Left lung (tissue), 10 donors: ENCODE data around the gene IL4I1. TPM values are rescaled to one million over a fixed set of nuclear protein-coding genes. Genes with fewer than 3 reads are reported as not detected.

Experiments
- ATAC-seq: fragments of 200-7000 bp; cut with Tn5 transposase; one replicate; pipeline ENCODE4 v1.9.1; 2020; ENCODE audit warnings: moderate library complexity
- DNase-seq, 4 donors: peaks; one replicate each; pipeline ENCODE4 v3.0.0-alpha.2; 2013 to 2020
- H3K27ac ChIP-seq, 2 donors: fragments of 200-600 bp; sonication (generic) in 1 of 2; one replicate each; pipeline versions ENCODE4 v1.5.0 to v1.8.0; 2020 to 2021
- H3K27me3 ChIP-seq, 2 donors: fragments of 200-600 bp; sonication (generic) in 1 of 2; one replicate each; pipeline versions ENCODE4 v1.5.0 to v1.8.0; 2020 to 2021
- H3K36me3 ChIP-seq, 2 donors: fragments of 200-600 bp; sonication (generic) in 1 of 2; one replicate each; pipeline versions ENCODE4 v1.5.0 to v1.8.0; 2020 to 2021
- H3K4me1 ChIP-seq, 2 donors: fragments of 200-600 bp; one replicate each; pipeline ENCODE4 v1.8.0; 2021
- H3K4me3 ChIP-seq, 2 donors: fragments of 200-600 bp; sonication (generic) in 1 of 2; one replicate each; pipeline versions ENCODE4 v1.5.0 to v1.8.0; 2020 to 2021; ENCODE audit warnings: mild to moderate bottlenecking in 1 of 2
- H3K9me3 ChIP-seq, 2 donors: fragments of 200-600 bp; sonication (generic) in 1 of 2; one replicate each; pipeline versions ENCODE4 v1.5.0 to v1.8.0; 2020 to 2021
- intact Hi-C, 2 donors: fragments of 100-400 bp; cut with DNase I; formaldehyde crosslinking; loops; one replicate each; pipeline versions ENCODE4 v1.11.2 to v1.14.2; 2022
- polyA plus RNA-seq, 6 donors: library from polyadenylated mRNA; unstranded; fragments of 120-200 nt; gene quantifications; one replicate each; pipeline ENCODE4 v1.2.1, GENCODE V29; 2013; ENCODE audit not compliant: insufficient read length in 6 of 6
- total RNA-seq, 2 donors: library from RNA; stranded (reverse); fragmentation: NEBNext Ultra II Directional; extraction: Animal tissue kit (Norgen Biotek cat#: 25700); gene quantifications; one replicate each; pipeline ENCODE4 v1.2.1, GENCODE V29; 2021
- TF ChIP-seq, protein P1 (sequence below), 2 donors: fragments of 200-600 bp; sonication (generic) in 1 of 2; IDR thresholded peaks; one replicate each; pipeline versions ENCODE4 v1.5.0 to v1.8.0; 2021; ENCODE audit warnings: antibody characterized with exemption in 2 of 2
- donor health status: DM: no; HTN: yes; CAD: no.
- donor health status: DM: no; HTN: no; CAD: no.

IL4I1 gene
- total and polyA plus RNA-seq, 8 donors: 1.1 to 6.5 (median 1.8) TPM

DNA sequence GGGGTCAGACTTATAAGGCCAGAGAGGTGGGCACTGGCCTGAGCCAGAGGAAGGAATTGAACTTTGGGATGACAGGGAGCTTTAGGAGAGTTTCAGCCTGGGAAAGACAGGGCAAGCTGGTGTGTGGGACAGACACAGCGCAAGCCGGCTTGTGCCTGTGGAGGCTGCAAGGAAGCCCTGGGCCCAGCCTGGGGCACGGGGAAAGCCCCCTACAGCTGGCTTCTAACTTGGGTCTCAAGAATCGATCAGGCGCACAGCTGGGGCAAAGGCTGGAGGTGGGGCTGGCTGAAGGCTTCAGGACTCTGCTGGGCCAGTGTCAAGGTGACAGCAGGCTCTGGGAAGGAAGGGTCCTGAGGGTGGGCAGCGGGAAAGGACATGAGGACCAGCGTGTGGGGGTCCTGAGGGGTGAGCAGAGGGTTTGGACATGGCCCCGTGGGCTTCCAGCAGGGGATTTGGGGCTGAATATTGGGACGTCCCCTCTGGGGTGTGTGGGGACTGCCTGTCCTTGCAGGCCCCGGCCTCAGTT lies 42.8 kb downstream of the IL4I1 start:
- Histone ChIP-seq H3K27me3 (peaks cover 0 to 9% of the 10 kb centered on the region in 2 donors), H3K4me3 (no peak overlapping the region), H3K36me3 (peaks cover 0 to 47% of the 10 kb centered on the region in 2 donors), H3K4me1 (peaks cover 16 to 37% of the 10 kb centered on the region in 2 donors), H3K27ac (no peak overlapping the region), H3K9me3 (no peaks in the 10 kb centered on the region)
- intact Hi-C loops: no loop called here
- TF ChIP-seq, protein P1, sequence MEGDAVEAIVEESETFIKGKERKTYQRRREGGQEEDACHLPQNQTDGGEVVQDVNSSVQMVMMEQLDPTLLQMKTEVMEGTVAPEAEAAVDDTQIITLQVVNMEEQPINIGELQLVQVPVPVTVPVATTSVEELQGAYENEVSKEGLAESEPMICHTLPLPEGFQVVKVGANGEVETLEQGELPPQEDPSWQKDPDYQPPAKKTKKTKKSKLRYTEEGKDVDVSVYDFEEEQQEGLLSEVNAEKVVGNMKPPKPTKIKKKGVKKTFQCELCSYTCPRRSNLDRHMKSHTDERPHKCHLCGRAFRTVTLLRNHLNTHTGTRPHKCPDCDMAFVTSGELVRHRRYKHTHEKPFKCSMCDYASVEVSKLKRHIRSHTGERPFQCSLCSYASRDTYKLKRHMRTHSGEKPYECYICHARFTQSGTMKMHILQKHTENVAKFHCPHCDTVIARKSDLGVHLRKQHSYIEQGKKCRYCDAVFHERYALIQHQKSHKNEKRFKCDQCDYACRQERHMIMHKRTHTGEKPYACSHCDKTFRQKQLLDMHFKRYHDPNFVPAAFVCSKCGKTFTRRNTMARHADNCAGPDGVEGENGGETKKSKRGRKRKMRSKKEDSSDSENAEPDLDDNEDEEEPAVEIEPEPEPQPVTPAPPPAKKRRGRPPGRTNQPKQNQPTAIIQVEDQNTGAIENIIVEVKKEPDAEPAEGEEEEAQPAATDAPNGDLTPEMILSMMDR (IDR thresholded peaks at IDR 0.05): no peak
- DNase-seq (peak in 1 of 4 donors; percentile 71), ATAC-seq (no peak)

GRCh38 chr19:49852631-49853126 lies 44.0 kb downstream of the IL4I1 start:
- H3K4me3 ChIP-seq: peak overlapping the region in 1 of 2 donors; percentile 83
- H3K9me3 ChIP-seq: no peaks in the 10 kb centered on the region
- peaks cover 0 to 34% of the 10 kb centered on the region in 2 donors for H3K36me3 ChIP-seq
- DNase-seq (no peak), ATAC-seq (no peak)
- peaks cover 22 to 49% of the 10 kb centered on the region in 2 donors for H3K4me1 ChIP-seq
- peaks cover 0 to 9% of the 10 kb centered on the region in 2 donors for H3K27me3 ChIP-seq
- TF ChIP-seq, protein P1 (IDR thresholded peaks at IDR 0.05): no peak
- H3K27ac ChIP-seq: no peak overlapping the region
- intact Hi-C loops: no loop called here

- Histone ChIP-seq H3K4me1 (peaks cover 22 to 50% of the 10 kb centered on the region in 2 donors), H3K36me3 (peaks cover 0 to 24% of the 10 kb centered on the region in 2 donors), H3K27ac (peak overlapping the region; percentile 99 to 100), H3K27me3 (peaks cover 0 to 9% of the 10 kb centered on the region in 2 donors), H3K4me3 (peak overlapping the region; percentile 71 to 83), H3K9me3 (no peaks in the 10 kb centered on the region)
- intact Hi-C loops: no loop called here
- DNase-seq (peak in 3 of 4 donors; percentile 55 to 83 (median 64)), ATAC-seq (peak; percentile 2)
- TF ChIP-seq, protein P1 (IDR thresholded peaks at IDR 0.05): no peak
These were observed 45.0 kb downstream of the IL4I1 start for GRCh38 chr19:49851456-49852259.

DNA sequence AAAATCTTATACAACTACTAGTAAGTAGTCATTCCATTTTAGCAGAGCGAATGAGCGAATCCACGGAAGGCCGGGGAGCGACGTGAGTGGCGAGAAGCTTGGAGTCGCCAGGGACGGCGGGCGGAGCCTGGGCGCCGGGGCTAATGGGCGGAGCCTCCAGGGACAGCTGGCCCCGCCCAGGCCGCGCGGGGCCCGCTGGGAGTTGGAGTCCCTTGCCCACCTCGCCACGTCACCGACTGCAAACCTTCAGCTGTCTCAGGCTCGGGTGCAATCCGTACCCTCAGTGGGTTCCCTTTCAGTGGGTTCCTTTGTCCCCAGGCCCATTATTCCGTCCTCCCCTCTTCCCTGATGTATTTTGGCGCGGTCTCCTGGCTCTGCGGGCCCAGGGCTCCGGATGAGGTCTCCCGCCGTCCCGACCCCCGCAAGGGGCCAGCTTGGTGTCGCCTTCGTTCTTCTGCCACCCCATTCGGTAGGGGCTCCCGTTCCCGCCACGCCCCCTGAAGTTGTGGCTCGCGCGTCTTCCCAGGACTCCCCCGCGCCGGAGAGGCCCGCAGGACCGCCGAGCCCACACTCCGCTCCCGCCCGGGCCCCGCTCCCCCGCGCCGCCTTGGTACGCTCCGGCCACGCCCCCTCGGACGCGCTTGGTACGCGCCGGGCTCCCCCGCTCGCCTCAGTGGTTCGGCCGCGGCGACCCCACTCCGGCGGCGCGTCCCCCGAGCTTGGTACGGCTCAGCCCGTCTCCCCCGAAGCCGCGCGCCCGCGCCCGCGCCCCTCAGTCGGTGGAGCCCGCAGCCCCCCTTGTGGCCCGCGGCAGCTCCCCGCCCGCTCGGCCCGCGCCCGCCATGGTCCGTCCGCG lies 46.0 kb downstream of the IL4I1 start, which contains the start of gene PTOV1:
TSS of gene PTOV1 (plus strand) at position 673 of the 856 bp plus-strand sequence.
- no peaks in the 10 kb centered on the region for H3K9me3 ChIP-seq
- ATAC-seq (peak; percentile 96), DNase-seq (peak; percentile 86 to 97 (median 92))
- peaks cover 0 to 9% of the 10 kb centered on the region in 2 donors for H3K27me3 ChIP-seq
- peak within 1 kb of the TSS; percentile 99 to 100 for H3K27ac ChIP-seq
- intact Hi-C loops: no loop called here
- peaks cover 22 to 50% of the 10 kb centered on the region in 2 donors for H3K4me1 ChIP-seq
- TF ChIP-seq, protein P1 (IDR thresholded peaks at IDR 0.05): no peak
- H3K36me3 ChIP-seq: peaks cover 0 to 16% of the 10 kb centered on the region in 2 donors
- H3K4me3 ChIP-seq: peak within 1 kb of the TSS; percentile 71 to 83
